IMR-90 (cell line): ENCODE measurements around the gene OR6C65. TPM values are rescaled to one million over a fixed set of nuclear protein-coding genes. Genes with fewer than 3 reads are reported as not detected.
"Not testable (repeated sequence)": the region's sequence is repeated elsewhere in the genome, so short reads cannot be mapped to it uniquely, and the experiment has no call there.

ENCODE experiments used
- ATAC-seq: fragments of 200-7000 bp; cut with Tn5 transposase; 2 replicates; pipeline ENCODE4 v1.9.1; 2020; ENCODE audit warnings: low read depth, mild to moderate bottlenecking, moderate library complexity
- BruUV-seq: library from RNA; stranded (reverse); fragments of 400-500 nt; replicated peaks from 2 replicates; lab custom pipeline; 2021; lab: Mats Ljungman, UMichigan
- CTCF ChIA-PET: fragments of 300-600 bp; formaldehyde crosslinking; extraction: SDS; loops from one replicate; lab custom pipeline; 2021; ENCODE audit warnings: antibody characterized with exemption; lab: Yijun Ruan, JAX
- POLR2A ChIA-PET: fragments of 300-600 bp; sonication (Branson Sonifier 250); formaldehyde crosslinking; loops from one replicate; lab custom pipeline; 2022; ENCODE audit warnings: antibody characterized with exemption; ENCODE audit not compliant: unreplicated experiment; lab: Charles Lee
- DNase-seq: peaks from one replicate; pipeline ENCODE4 v3.0.0; 2013
- H2AFZ ChIP-seq: replicated peaks from 2 replicates; pipeline ENCODE3; 2013; ENCODE audit warnings: low read length, mild to moderate bottlenecking; ENCODE audit not compliant: poor library complexity
- H2AK5ac ChIP-seq: 2 replicates; pipeline ENCODE4 v1.6.1; 2013; ENCODE audit warnings: low read depth, low read length, inconsistent platforms
- H2AK9ac ChIP-seq: replicated peaks from 2 replicates; pipeline ENCODE3; 2013; ENCODE audit warnings: mild to moderate bottlenecking, low read depth, low read length, moderate library complexity; ENCODE audit not compliant: poor library complexity
- H2BK120ac ChIP-seq: 2 replicates; pipeline ENCODE4 v1.6.1; 2013; ENCODE audit warnings: low read depth, low read length, inconsistent platforms
- H2BK15ac ChIP-seq: 3 replicates; pipeline ENCODE4 v1.6.1; 2013; ENCODE audit warnings: low read depth, low read length, inconsistent platforms
- H2BK20ac ChIP-seq: 2 replicates; pipeline ENCODE4 v1.6.1; 2013; ENCODE audit warnings: low read depth, mild to moderate bottlenecking, inconsistent platforms, low read length, moderate library complexity
- H2BK5ac ChIP-seq: 2 replicates; pipeline ENCODE4 v1.6.1; 2013; ENCODE audit warnings: mild to moderate bottlenecking, low read depth, low read length, inconsistent platforms; ENCODE audit not compliant: poor library complexity, severe bottlenecking
- H3K14ac ChIP-seq: replicated peaks from 2 replicates; pipeline ENCODE4 v1.6.1; 2013; ENCODE audit warnings: low read depth, low read length, inconsistent platforms
- H3K18ac ChIP-seq: 2 replicates; pipeline ENCODE4 v1.6.1; 2013; ENCODE audit warnings: low read depth, low read length, control low read depth
- H3K23ac ChIP-seq: 2 replicates; pipeline ENCODE4 v1.6.1; 2013; ENCODE audit warnings: low read depth, low read length, inconsistent platforms
- H3K27ac ChIP-seq: 2 replicates; pipeline ENCODE4 v1.5.1; 2013; ENCODE audit warnings: mild to moderate bottlenecking, control low read depth, low read length; ENCODE audit not compliant: insufficient read depth
- H3K27me3 ChIP-seq: 2 replicates; pipeline ENCODE4 v1.6.1; 2013; ENCODE audit warnings: low read length; ENCODE audit not compliant: control insufficient read depth, insufficient read depth
- H3K36me3 ChIP-seq: 2 replicates; pipeline ENCODE4 v1.6.1; 2013; ENCODE audit warnings: low read length, mixed read lengths; ENCODE audit not compliant: control insufficient read depth, insufficient read depth
- H3K4ac ChIP-seq: 2 replicates; pipeline ENCODE4 v1.6.1; 2013; ENCODE audit warnings: low read depth, low read length, inconsistent platforms
- H3K4me1 ChIP-seq: 2 replicates; pipeline ENCODE4 v1.6.1; 2013; ENCODE audit warnings: low read length, mixed read lengths; ENCODE audit not compliant: control insufficient read depth, insufficient read depth
- H3K4me2 ChIP-seq: 2 replicates; pipeline ENCODE4 v1.6.1; 2013; ENCODE audit warnings: low read depth, mild to moderate bottlenecking, control low read depth, low read length, moderate library complexity
- H3K4me3 ChIP-seq: 2 replicates; pipeline ENCODE4 v1.5.1; 2013; ENCODE audit warnings: low read depth, mild to moderate bottlenecking, control low read depth, low read length, moderate library complexity; ENCODE audit not compliant: insufficient read depth
- H3K56ac ChIP-seq: 2 replicates; pipeline ENCODE4 v1.6.1; 2013; ENCODE audit warnings: low read length, inconsistent platforms; ENCODE audit not compliant: insufficient read depth; ENCODE audit errors: extremely low read depth
- H3K79me1 ChIP-seq, 2 experiments: 2 replicates each; pipeline ENCODE4 v1.6.1; 2013; ENCODE audit warnings: low read length in 2 of 2, inconsistent platforms in 1 of 2, low read depth in 1 of 2
- H3K9ac ChIP-seq: 2 replicates; pipeline ENCODE4 v1.6.1; 2013; ENCODE audit warnings: low read depth, low read length, control low read depth
- H3K9me1 ChIP-seq: 2 replicates; pipeline ENCODE4 v1.6.1; 2013; ENCODE audit warnings: low read length, inconsistent platforms; ENCODE audit not compliant: insufficient read depth
- H3K9me3 ChIP-seq: 2 replicates; pipeline ENCODE4 v1.6.1; 2013; ENCODE audit warnings: low read length; ENCODE audit not compliant: control insufficient read depth, insufficient read depth
- H4K20me1 ChIP-seq: 2 replicates; pipeline ENCODE4 v1.6.1; 2013; ENCODE audit warnings: low read length, inconsistent platforms; ENCODE audit not compliant: insufficient read depth
- H4K5ac ChIP-seq: 2 replicates; pipeline ENCODE4 v1.6.1; 2013; ENCODE audit warnings: mild to moderate bottlenecking, low read depth, low read length, control low read depth
- H4K8ac ChIP-seq, 2 experiments: 2 replicates each; pipeline ENCODE4 v1.6.1; 2013; ENCODE audit warnings: low read depth in 2 of 2, low read length in 2 of 2, control low read depth in 1 of 2, inconsistent platforms in 1 of 2
- H4K91ac ChIP-seq: 2 replicates; pipeline ENCODE4 v1.6.1; 2013; ENCODE audit warnings: low read depth, low read length, inconsistent platforms; ENCODE audit not compliant: insufficient read depth
- MAFK ChIP-seq: IDR thresholded peaks from 2 replicates; pipeline ENCODE4 v1.6.1; 2012; ENCODE audit warnings: low read depth, low read length, improper control_type of control experiment
- WGBS, 2 experiments: methylation state at CpG; one replicate each; pipeline versions ENCODE4 v1.1.5 to v1.1.7; 2013; ENCODE audit warnings: missing lambda C conversion rate in 2 of 2; ENCODE audit not compliant: insufficient read length in 1 of 2; ENCODE audit errors: extremely low coverage in 2 of 2; 5-methylcytosine and 5-hydroxymethylcytosine counted together
- dilution Hi-C: fragments of 300-500 bp; cut with HindIII; formaldehyde crosslinking; loops from one replicate; pipeline ENCODE4 v1.14.3; 2018; ENCODE audit warnings: low sequenced_read_pairs; ENCODE audit not compliant: unreplicated experiment
- in situ Hi-C: fragments of 300-500 bp; cut with MboI; formaldehyde crosslinking; loops from 3 replicates; pipeline ENCODE4 v1.14.3; 2019; ENCODE audit warnings: low sequenced_read_pairs, inconsistent platforms, mixed read lengths
- intact Hi-C: fragments of 100-400 bp; cut with micrococcal nuclease; formaldehyde crosslinking; loops from 2 replicates; pipeline ENCODE4 v1.10.0; 2022
- polyA plus RNA-seq, 3 experiments: library from polyadenylated mRNA; depleted of rRNA; stranded (reverse); fragments of >200 nt; gene quantifications; 2 replicates each; pipeline ENCODE4 v1.2.3, GENCODE V29; 2012; ENCODE audit warnings: low replicate concordance in 1 of 3
- total RNA-seq: library from RNA; depleted of rRNA; stranded (reverse); fragments of >200 nt; gene quantifications from 2 replicates; pipeline ENCODE4 v1.2.3, GENCODE V29; 2012

The OR6C65 gene
- total and polyA plus RNA-seq, 2 of the 4 experiments (the other 2 are of a cell fraction) = not detected

DNA sequence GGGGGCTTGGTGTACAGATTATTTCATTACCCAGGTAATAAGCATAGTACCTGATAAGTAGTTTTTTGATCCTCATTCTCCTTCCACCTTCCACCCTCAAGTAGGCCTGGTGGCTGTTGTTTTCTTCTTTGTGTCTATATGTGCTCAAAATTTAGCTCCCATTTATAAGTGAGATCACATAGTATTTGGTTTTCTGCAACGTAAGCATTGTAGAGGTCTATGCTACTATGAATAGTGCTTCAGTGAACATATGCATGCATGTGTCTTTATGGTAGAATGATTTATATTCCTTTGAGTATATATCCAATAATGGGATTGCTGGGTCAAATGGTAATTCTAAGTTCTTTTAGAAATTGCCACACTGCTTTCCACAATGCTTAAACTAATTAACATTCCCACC is 8.8 kb downstream of the OR6C65 start:
- H3K9me1 ChIP-seq, H2BK20ac ChIP-seq, DNase-seq, H2BK5ac ChIP-seq, H3K23ac ChIP-seq, H3K18ac ChIP-seq, POLR2A ChIA-PET, H3K9ac ChIP-seq, H3K4ac ChIP-seq, BruUV-seq, H3K56ac ChIP-seq, H3K36me3 ChIP-seq, H4K5ac ChIP-seq, in situ Hi-C loops, H3K9me3 ChIP-seq, H2AK5ac ChIP-seq, H4K91ac ChIP-seq, H3K14ac ChIP-seq, CTCF ChIA-PET, H2BK120ac ChIP-seq, H2AK9ac ChIP-seq, H3K27me3 ChIP-seq, H3K27ac ChIP-seq, H3K4me3 ChIP-seq, H3K4me1 ChIP-seq, H4K8ac ChIP-seq, H2BK15ac ChIP-seq, H4K20me1 ChIP-seq, ATAC-seq, H3K79me1 ChIP-seq, H2AFZ ChIP-seq, H3K4me2 ChIP-seq, dilution Hi-C loops, intact Hi-C loops: not testable (repeated sequence)
- TF ChIP-seq MAFK = peak; percentile 47; the same call in 1 of the 2 replicates
- WGBS, 2 experiments = no CpG with 5 or more reads among the region's 1 CpG

DNA sequence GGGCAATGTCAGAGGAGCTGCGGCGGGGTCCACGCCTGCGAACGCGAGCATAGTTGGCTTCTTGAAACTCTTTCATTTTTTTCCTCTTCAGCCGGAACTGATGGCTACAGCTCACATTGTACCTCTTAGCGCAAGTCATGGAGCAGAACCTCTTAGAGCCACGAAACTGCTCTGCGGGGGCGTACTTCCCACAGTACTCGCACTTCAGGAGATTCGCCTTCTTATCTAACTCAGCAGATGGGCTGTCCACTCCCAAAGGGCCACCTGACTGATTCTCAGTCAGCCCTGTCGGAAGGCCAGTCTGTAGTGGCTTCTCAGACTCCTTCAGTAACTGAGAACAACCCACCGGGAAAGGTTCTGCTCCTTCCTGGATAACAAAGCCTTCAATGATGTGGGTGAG is 11.8 kb downstream of the OR6C65 start:
- H3K27ac ChIP-seq, H2BK20ac ChIP-seq, intact Hi-C loops, BruUV-seq, CTCF ChIA-PET, DNase-seq, H3K36me3 ChIP-seq, H3K4ac ChIP-seq, H3K14ac ChIP-seq, H3K9me1 ChIP-seq, H2AK5ac ChIP-seq, H2AFZ ChIP-seq, H3K9me3 ChIP-seq, H3K27me3 ChIP-seq, H3K4me1 ChIP-seq, dilution Hi-C loops, H3K23ac ChIP-seq, H3K9ac ChIP-seq, H4K5ac ChIP-seq, in situ Hi-C loops, ATAC-seq, H2BK15ac ChIP-seq, H3K4me3 ChIP-seq, H2AK9ac ChIP-seq, H3K4me2 ChIP-seq, H3K56ac ChIP-seq, H4K20me1 ChIP-seq, H4K8ac ChIP-seq, H2BK120ac ChIP-seq, H3K18ac ChIP-seq, H4K91ac ChIP-seq, POLR2A ChIA-PET, H3K79me1 ChIP-seq, H2BK5ac ChIP-seq: not testable (repeated sequence)
- WGBS, 2 experiments = no CpG with 5 or more reads among the region's 15 CpGs
